ENCODE data around the gene VSIG2.

VSIG2 gene

DNA sequence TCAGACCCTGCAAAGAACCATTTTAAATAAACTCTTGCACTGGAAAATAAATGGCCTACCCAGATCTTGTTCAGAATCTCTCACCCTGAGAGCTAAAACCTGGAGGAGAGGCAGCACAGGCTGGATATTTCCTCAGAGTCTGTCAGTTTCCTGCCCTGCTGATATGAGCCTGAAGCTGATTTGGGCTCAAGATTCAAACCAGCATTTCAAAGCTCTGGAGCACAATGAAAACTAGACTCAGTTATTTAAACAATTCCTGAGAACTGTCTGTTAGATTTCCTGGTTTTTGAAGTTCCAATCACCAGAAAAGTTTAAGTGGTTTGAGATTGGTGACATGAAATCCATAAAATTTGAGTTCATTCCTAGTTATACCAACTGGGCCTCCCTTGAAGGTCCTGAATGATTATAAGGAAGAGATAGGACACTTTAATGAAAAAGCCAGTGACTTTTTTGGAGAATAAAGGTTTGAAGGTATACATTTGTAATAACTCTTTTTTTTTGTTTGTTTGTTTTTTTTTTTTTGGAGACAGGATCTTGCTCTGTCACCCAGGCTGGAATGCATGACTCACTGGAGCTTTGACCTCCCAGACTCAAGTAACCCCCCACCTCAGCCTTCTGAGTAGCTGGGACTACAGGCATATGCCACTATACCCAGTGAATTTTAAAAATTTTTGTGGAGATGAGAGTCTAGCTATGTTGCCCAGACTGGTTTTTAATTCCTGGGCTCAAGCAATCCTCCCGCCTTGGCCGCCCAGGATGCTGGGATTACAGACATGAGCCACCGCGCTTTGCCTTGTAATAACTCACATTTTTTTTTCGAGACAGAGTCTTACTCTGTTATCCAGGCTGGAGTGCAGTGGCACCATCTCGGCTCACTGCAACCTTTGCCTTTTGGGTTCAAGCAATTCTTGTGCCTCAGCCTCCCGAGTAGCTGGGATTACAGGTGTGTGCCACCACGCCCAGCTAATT, 18.0 kb upstream of the VSIG2 start:
- ChIA-PET POLR2A (no interaction called here), CTCF (interaction anchor here (0.9 kb wide), 1 partner anchor 24 kb away, joined by 5 read pairs; no protein-coding TSS in a partner anchor)
- no peak for DNase-seq (ENCODE audit: extremely low spot score)
- TF ChIP-seq HDGF (IDR thresholded peaks at IDR 0.05; ENCODE audit: borderline replicate concordance) = no peak
- no peak for TF ChIP-seq L3MBTL2 (conservative IDR thresholded peaks at IDR 0.05)
- TF ChIP-seq ZNF384 (IDR thresholded peaks at IDR 0.05) = no peak
- TF ChIP-seq TARDBP (IDR thresholded peaks at IDR 0.05) = no peak
- no peak for TF ChIP-seq FOXM1 (IDR thresholded peaks at IDR 0.05; ENCODE audit: borderline replicate concordance)
- TF ChIP-seq NFRKB (IDR thresholded peaks at IDR 0.05) = no peak

DNA sequence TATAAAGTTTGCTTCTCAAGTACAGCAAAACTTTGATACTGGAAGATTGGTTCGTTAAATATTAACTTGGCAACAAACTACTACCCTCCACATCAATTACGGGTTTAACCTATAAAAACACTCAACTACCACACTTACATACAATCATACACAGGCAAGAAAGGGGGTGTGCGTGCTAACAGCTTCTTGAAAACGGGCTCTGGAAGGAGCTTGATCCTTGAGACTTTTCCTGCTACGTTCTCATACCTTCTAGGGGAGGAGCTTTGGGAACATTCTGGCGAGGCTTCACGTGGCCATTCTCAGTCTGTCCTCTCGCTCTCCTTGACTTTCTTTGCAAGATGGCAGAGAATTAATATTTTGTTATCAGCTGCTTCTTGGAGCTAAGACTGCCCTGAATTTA, 16.9 kb upstream of the VSIG2 start:
- POLR2A ChIA-PET = no interaction called here
- CTCF ChIA-PET = interaction anchor here (0.6 kb wide), 1 partner anchor 68 kb away, joined by 3 read pairs; no protein-coding TSS in a partner anchor
- no peak for TF ChIP-seq BHLHE40 (IDR thresholded peaks at IDR 0.05; ENCODE audit: borderline replicate concordance)
- DNase-seq (ENCODE audit: extremely low spot score) = no peak

DNA sequence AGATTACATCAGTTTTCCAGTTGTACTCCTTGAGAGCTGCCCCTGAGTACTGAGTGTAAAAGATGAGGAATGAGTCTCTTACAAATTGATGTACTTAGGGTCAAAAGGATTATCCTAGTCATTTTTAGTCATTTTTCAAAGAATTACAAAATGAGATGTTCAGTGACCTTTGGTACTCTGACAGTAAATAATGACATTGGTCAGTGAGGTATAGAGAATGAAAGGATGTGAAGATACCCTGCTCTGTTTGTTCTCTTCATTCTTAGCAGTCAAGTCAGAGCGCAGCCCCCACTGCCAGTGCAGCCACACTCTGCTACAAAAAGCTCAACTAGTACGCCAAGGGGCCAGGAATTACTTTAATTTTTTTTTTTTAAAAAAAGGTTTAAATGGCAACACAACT, 14.1 kb upstream of the VSIG2 start:
- no peak for DNase-seq (ENCODE audit: extremely low spot score)
- ChIA-PET CTCF (interaction anchor here (0.7 kb wide), 1 partner anchor 102 kb away, joined by 5 read pairs; no protein-coding TSS in a partner anchor), POLR2A (no interaction called here)
- no peak for TF ChIP-seq FOXK2 (IDR thresholded peaks at IDR 0.05)
- no peak for TF ChIP-seq LEF1 (IDR thresholded peaks at IDR 0.05; ENCODE audit: borderline replicate concordance)
- TF ChIP-seq SP1 (IDR thresholded peaks at IDR 0.05) = no peak
- no peak for TF ChIP-seq CTBP1 (IDR thresholded peaks at IDR 0.05; ENCODE audit: borderline replicate concordance)
- no peak for TF ChIP-seq L3MBTL2 (conservative IDR thresholded peaks at IDR 0.05)
- TF ChIP-seq HDGF (IDR thresholded peaks at IDR 0.05; ENCODE audit: borderline replicate concordance) = no peak
- no peak for TF ChIP-seq ARNT (IDR thresholded peaks at IDR 0.05)
- no peak for TF ChIP-seq ZNF384 (IDR thresholded peaks at IDR 0.05)
- TF ChIP-seq ELF4 (IDR thresholded peaks at IDR 0.05) = no peak
- no peak for TF ChIP-seq TARDBP (IDR thresholded peaks at IDR 0.05)
- TF ChIP-seq FOXM1 (IDR thresholded peaks at IDR 0.05; ENCODE audit: borderline replicate concordance) = no peak
- TF ChIP-seq FOXA1 (IDR thresholded peaks at IDR 0.05) = no peak

DNA sequence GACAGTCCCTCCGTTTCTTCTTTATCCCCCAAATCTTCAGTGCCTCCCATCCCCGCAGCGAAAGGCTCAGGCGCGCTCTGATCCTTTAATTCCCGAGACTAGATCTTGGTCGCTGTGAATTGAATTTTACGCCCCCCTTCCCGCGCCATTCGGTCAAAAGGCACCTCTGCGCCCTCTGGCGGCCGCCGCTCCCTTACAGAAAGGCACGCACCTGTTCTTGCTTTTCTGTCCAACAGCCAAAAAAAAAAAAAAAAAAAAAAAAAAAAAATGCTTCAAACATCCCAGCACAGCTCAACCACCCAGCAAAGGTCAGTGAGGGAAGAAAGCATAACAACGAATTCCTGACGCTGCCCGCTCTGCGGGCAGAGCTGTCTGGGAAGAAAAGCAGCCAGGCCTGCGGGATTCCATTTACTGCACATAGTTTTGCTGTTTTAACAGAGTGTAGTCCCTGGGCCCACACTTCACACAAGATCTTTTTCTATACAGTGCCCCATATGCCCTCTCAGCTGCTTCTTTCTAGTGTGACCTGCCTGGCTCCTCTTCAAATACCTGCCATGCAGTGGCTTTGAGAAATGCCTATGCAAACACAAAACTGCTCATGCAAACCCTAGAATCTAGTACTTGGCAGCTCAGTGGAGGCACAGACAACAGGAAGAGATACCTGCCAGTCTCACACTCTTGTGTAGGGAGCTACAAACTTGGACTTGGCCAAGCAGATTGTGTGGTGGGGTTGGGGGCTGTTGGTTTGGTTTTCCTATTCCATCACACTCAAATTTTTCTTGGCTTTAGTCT, 11.3 kb upstream of the VSIG2 start:
- no peak; the same call in 1 of the 2 replicates for TF ChIP-seq CTBP1 (IDR thresholded peaks at IDR 0.05; ENCODE audit: borderline replicate concordance)
- TF ChIP-seq ZNF384 (IDR thresholded peaks at IDR 0.05) = peak; percentile 95
- CTCF ChIA-PET = interaction anchor here (0.6 to 1.9 kb wide), 16 partner anchors 10 to 163 kb away, joined by 3 to 11 read pairs (median 4); partner anchors contain the start of genes NRGN and VSIG2
- POLR2A ChIA-PET = interaction anchor here (0.8 to 1.3 kb wide), 8 partner anchors 16 to 90 kb away, joined by 3 to 4 read pairs (median 4); partner anchors contain the start of genes MSANTD2 and NRGN
- peak; percentile 78 for DNase-seq (ENCODE audit: extremely low spot score)

DNA sequence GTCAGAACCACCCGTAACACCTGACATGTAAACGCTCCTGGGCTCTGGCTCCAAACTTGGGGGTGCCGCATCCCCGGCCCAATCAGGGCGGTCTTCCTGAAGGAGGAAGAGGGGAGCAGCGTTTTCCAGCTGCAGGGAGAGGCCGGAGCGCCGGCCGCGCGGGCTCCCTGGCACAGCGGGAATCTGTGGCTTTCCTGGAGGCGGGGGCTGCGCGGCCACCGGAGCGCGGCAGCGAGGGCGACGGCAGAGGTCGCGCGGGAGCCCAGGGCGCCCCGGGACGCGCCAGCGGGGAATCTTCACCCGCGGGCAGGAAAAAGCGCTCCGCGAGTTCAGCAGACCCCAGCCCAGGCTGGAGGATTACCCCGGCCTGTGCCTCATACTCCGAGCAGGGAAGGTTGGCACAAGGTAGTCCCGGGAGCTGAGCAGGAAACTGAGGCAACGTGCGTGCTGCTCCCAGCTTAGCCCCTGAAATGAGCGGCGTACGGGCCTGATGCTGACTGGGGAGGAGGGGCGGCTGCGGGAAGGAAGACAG, 10.6 kb upstream of the VSIG2 start:
- POLR2A ChIA-PET = interaction anchor here (0.9 to 1.3 kb wide), 6 partner anchors 16 to 90 kb away, joined by 3 to 4 read pairs (median 4); partner anchors contain the start of genes MSANTD2 and NRGN

DNA sequence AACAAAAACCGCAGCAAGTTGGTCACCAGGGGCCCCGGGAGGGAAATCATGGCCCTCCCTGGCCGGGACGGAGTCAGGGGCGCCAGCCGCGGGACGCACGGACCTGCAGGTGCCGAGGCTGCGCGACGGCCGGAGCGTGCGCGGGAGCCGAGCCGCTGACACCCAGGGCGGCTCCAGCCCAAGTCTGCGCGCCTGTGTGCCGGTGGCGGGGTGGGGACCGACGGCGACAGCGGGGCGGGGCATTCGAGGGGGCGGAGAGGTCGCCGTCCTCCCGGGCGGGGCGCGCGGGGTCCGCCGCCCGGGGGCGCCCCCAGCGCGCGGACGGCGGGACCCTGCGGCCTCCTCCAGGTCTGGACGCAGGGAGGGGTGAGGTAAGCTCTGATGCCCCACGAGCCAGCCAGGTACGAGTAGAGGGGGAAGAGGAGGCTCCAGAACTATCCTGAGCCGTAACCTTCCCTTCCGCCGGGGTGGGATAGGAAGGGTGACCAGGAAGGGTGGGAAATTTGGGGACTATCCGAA, 10.1 kb upstream of the VSIG2 start, which contains the start of gene ESAM:
Gene ESAM, minus strand, starts transcription at position 186 of the 519 bp plus-strand sequence. Its CDS starts 136 bp downstream, at position 50.
- TF ChIP-seq L3MBTL2 (conservative IDR thresholded peaks at IDR 0.05) (no peak), ARNT (IDR thresholded peaks at IDR 0.05) (no peak), SP1 (IDR thresholded peaks at IDR 0.05) (no peak), TARDBP (IDR thresholded peaks at IDR 0.05) (no peak), HDGF (IDR thresholded peaks at IDR 0.05; ENCODE audit: borderline replicate concordance) (no peak), FOXA1 (IDR thresholded peaks at IDR 0.05) (no peak), SUZ12 (IDR thresholded peaks at IDR 0.05) (no peak)
- CTCF ChIA-PET = interaction anchor here (0.6 to 2.0 kb wide), 14 partner anchors 9 to 93 kb away, joined by 3 to 8 read pairs (median 4); partner anchors contain the start of genes NRGN and VSIG2
- POLR2A ChIA-PET = interaction anchor here (1.0 to 1.3 kb wide), 4 partner anchors 16 to 38 kb away, joined by 3 to 4 read pairs (median 4); partner anchors contain the start of genes MSANTD2 and NRGN
- peak; percentile 63 for DNase-seq (ENCODE audit: extremely low spot score)

More for the DNA sequence above, 10.6 kb upstream of the VSIG2 start:
- CTCF ChIA-PET = interaction anchor here (0.6 to 1.8 kb wide), 13 partner anchors 8 to 94 kb away, joined by 3 to 8 read pairs (median 4); partner anchors contain the start of genes NRGN and VSIG2
- peak; percentile 56 for DNase-seq (ENCODE audit: extremely low spot score)
- no peak for TF ChIP-seq L3MBTL2 (conservative IDR thresholded peaks at IDR 0.05)
- no peak for TF ChIP-seq FOXM1 (IDR thresholded peaks at IDR 0.05; ENCODE audit: borderline replicate concordance)
- no peak for TF ChIP-seq SUZ12 (IDR thresholded peaks at IDR 0.05)
- no peak for TF ChIP-seq ARNT (IDR thresholded peaks at IDR 0.05)
- TF ChIP-seq HDGF (IDR thresholded peaks at IDR 0.05; ENCODE audit: borderline replicate concordance) = no peak
- no peak for TF ChIP-seq ZNF384 (IDR thresholded peaks at IDR 0.05)
- TF ChIP-seq TARDBP (IDR thresholded peaks at IDR 0.05) = no peak
- TF ChIP-seq ELF4 (IDR thresholded peaks at IDR 0.05) = no peak
- TF ChIP-seq FOXK2 (IDR thresholded peaks at IDR 0.05) = no peak
- TF ChIP-seq BHLHE40 (IDR thresholded peaks at IDR 0.05; ENCODE audit: borderline replicate concordance) = no peak
- no peak for TF ChIP-seq LEF1 (IDR thresholded peaks at IDR 0.05; ENCODE audit: borderline replicate concordance)
- TF ChIP-seq, protein P1, sequence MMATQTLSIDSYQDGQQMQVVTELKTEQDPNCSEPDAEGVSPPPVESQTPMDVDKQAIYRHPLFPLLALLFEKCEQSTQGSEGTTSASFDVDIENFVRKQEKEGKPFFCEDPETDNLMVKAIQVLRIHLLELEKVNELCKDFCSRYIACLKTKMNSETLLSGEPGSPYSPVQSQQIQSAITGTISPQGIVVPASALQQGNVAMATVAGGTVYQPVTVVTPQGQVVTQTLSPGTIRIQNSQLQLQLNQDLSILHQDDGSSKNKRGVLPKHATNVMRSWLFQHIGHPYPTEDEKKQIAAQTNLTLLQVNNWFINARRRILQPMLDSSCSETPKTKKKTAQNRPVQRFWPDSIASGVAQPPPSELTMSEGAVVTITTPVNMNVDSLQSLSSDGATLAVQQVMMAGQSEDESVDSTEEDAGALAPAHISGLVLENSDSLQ (IDR thresholded peaks at IDR 0.05) = no peak
- no peak for TF ChIP-seq SP1 (IDR thresholded peaks at IDR 0.05)
- TF ChIP-seq CTBP1 (IDR thresholded peaks at IDR 0.05; ENCODE audit: borderline replicate concordance) = no peak
- no peak for TF ChIP-seq FOXA1 (IDR thresholded peaks at IDR 0.05)
- no peak for TF ChIP-seq NFRKB (IDR thresholded peaks at IDR 0.05)
